ENCODE measurements around the gene KIAA1755.

Gene KIAA1755

DNA sequence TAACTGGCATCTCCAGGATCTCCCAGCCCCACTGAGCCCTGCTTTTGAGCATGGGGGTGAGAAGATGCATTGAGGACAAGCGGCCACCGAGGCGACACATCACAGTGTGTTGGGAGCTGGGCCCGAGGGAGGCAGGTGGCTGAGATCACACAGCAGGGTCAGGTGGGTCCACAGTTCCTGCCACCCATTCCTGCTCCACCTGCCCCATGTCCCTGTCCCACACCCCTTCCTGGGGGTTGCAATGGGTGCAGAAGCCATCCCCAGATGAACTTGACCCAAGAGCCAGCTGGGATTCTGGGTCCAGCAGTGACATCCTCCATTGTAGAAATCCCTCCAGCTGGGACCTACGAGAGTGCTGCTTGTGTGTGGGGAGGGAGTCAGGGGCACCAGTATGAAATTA is 96.5 kb downstream of the KIAA1755 start:
- peak; percentile 15 for DNase-seq

- peak; percentile 8 for DNase-seq
These were observed 97.4 kb downstream of the KIAA1755 start for GRCh38 chr20:38162878-38163875.

GRCh38 chr20:38162149-38162548 is 98.4 kb downstream of the KIAA1755 start:
- peak; percentile 1 for DNase-seq

DNA sequence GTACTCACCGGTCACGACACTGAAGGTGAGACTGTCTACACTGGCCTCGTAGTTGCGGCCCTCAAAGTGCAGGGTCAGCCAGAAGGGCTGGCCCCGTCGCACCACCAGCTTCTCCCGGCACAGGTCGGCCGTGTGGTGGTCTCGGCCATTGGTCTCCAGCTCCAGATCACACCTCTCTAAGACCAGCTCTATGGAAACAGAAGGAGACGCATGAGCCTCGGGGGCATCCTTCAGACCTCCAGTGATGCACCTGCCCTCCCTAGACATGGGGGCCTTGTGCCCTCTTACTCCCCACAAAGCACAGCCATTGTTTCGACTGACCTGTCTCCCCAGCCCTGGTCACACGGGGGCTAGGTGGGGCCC is 99.1 kb downstream of the KIAA1755 start:
- DNase-seq: peak; percentile 17

Data from left hindlimb (tissue), 1 donor.